NB4 (cell line): ENCODE measurements around the gene NAMPT.

ENCODE experiments used
- CTCF ChIP-seq: IDR thresholded peaks from one replicate; pipeline ENCODE4 v1.5.1; 2012; ENCODE audit warnings: low read depth, low read length
- MAX ChIP-seq: IDR thresholded peaks from 2 replicates; pipeline ENCODE4 v1.6.1; 2011; ENCODE audit warnings: low read depth, low read length
- MYC ChIP-seq: IDR thresholded peaks from 2 replicates; pipeline ENCODE4 v1.6.1; 2011; ENCODE audit warnings: low read depth, low read length

GRCh38 chr7:106239406-106239805, 45.4 kb downstream of the NAMPT start:
- TF ChIP-seq CTCF (no peak), MYC (no peak), MAX (no peak)
